CD14-positive monocyte (primary cell): Measurements from ENCODE around the gene USP11. TPM values are rescaled to one million over a fixed set of nuclear protein-coding genes. Genes with fewer than 3 reads are reported as not detected.

Source experiments
- DNase-seq, 3 donors: peaks; one replicate each; pipeline ENCODE4 v3.0.0-alpha.2; 2011 to 2022
- H2AFZ ChIP-seq: 2 replicates; pipeline ENCODE4 v1.6.0; 2012; ENCODE audit warnings: mild to moderate bottlenecking, low read depth, low read length, inconsistent platforms; ENCODE audit not compliant: insufficient read depth, poor library complexity, severe bottlenecking
- H3K27ac ChIP-seq, 2 donors: 1 replicate in 1 of 2; 2 replicates in 1 of 2; pipeline ENCODE4 v1.5.1; 2012 to 2013; ENCODE audit warnings: low read length in 2 of 2, control low read depth in 1 of 2, inconsistent platforms in 1 of 2, low read depth in 1 of 2, mild to moderate bottlenecking in 1 of 2
- H3K27me3 ChIP-seq, 2 donors: one replicate each; pipeline versions ENCODE4 v1.6.0 to v1.6.1; 2011 to 2013; ENCODE audit warnings: low read length in 2 of 2; ENCODE audit not compliant: control insufficient read depth in 2 of 2, insufficient read depth in 2 of 2
- H3K36me3 ChIP-seq, 2 donors: replicated peaks in 1 of 2; 1 replicate in 1 of 2; 2 replicates in 1 of 2; pipeline versions ENCODE4 v1.5.1 to v1.6.1; 2012 to 2013; ENCODE audit warnings: low read length in 2 of 2, control low read depth in 1 of 2, inconsistent platforms in 1 of 2, mild to moderate bottlenecking in 1 of 2; ENCODE audit not compliant: insufficient read depth in 2 of 2, control insufficient read depth in 1 of 2
- H3K4me1 ChIP-seq, 2 donors: 1 replicate in 1 of 2; 2 replicates in 1 of 2; pipeline versions ENCODE4 v1.5.1 to v1.6.1; 2012 to 2013; ENCODE audit warnings: low read length in 2 of 2, control low read depth in 1 of 2, inconsistent platforms in 1 of 2, mild to moderate bottlenecking in 1 of 2, moderate library complexity in 1 of 2; ENCODE audit not compliant: insufficient read depth in 2 of 2, control insufficient read depth in 1 of 2
- H3K4me2 ChIP-seq: replicated peaks from 2 replicates; pipeline ENCODE3; 2012; ENCODE audit warnings: low read length, moderate library complexity, mild to moderate bottlenecking; ENCODE audit not compliant: poor library complexity, severe bottlenecking; ENCODE audit errors: extremely low read depth
- H3K4me3 ChIP-seq, 3 experiments: fragments of 200-600 bp in 1 of 3; sonication (generic) in 1 of 3; replicated peaks in 1 of 3; 1 replicate in 2 of 3; 2 replicates in 1 of 3; pipeline ENCODE4 v1.5.1; 2011 to 2013; ENCODE audit warnings: low read length in 3 of 3, mild to moderate bottlenecking in 3 of 3, control low read depth in 2 of 3, low read depth in 2 of 3, inconsistent platforms in 1 of 3, moderate library complexity in 1 of 3
- H3K79me2 ChIP-seq: 2 replicates; pipeline ENCODE4 v1.6.0; 2012; ENCODE audit warnings: mild to moderate bottlenecking, control low read depth, inconsistent platforms, low read length, moderate library complexity; ENCODE audit not compliant: insufficient read depth
- H3K9ac ChIP-seq: 2 replicates; pipeline ENCODE4 v1.6.0; 2017; ENCODE audit warnings: low read length, mild to moderate bottlenecking; ENCODE audit not compliant: insufficient read depth, poor library complexity, severe bottlenecking
- H3K9me3 ChIP-seq, 2 donors: replicated peaks in 1 of 2; 1 replicate in 1 of 2; 2 replicates in 1 of 2; pipeline versions ENCODE4 v1.5.1 to v1.6.1; 2012 to 2013; ENCODE audit warnings: low read length in 2 of 2, control low read depth in 1 of 2; ENCODE audit not compliant: control insufficient read depth in 1 of 2, insufficient read depth in 1 of 2
- H4K20me1 ChIP-seq: 2 replicates; pipeline ENCODE4 v1.6.0; 2012; ENCODE audit warnings: mild to moderate bottlenecking, low read length, control low read depth, moderate library complexity; ENCODE audit not compliant: insufficient read depth
- H3K27ac Mint-ChIP-seq, 7 donors: one replicate each; pipeline ENCODE4 v1.8.0; 2020; ENCODE audit warnings: mild to moderate bottlenecking in 7 of 7, mixed read lengths in 7 of 7, moderate library complexity in 6 of 7, inconsistent platforms in 2 of 7
- H3K27me3 Mint-ChIP-seq, 3 donors: one replicate each; pipeline ENCODE4 v1.8.0; 2021 to 2022; ENCODE audit warnings: low read depth in 3 of 3, mild to moderate bottlenecking in 3 of 3, mixed read lengths in 3 of 3, moderate library complexity in 3 of 3, inconsistent platforms in 1 of 3
- H3K36me3 Mint-ChIP-seq, 2 donors: one replicate each; pipeline ENCODE4 v1.8.0; 2020; ENCODE audit warnings: mixed read lengths in 2 of 2, inconsistent platforms in 1 of 2, mild to moderate bottlenecking in 1 of 2
- H3K4me1 Mint-ChIP-seq: one replicate; pipeline ENCODE4 v1.8.0; 2020; ENCODE audit warnings: mild to moderate bottlenecking, mixed read lengths
- H3K4me3 Mint-ChIP-seq, 2 donors: one replicate each; pipeline ENCODE4 v1.8.0; 2020; ENCODE audit warnings: mild to moderate bottlenecking in 2 of 2, mixed read lengths in 2 of 2, moderate library complexity in 1 of 2
- H3K9me3 Mint-ChIP-seq, 7 donors: one replicate each; pipeline ENCODE4 v1.8.0; 2020 to 2022; ENCODE audit warnings: mixed read lengths in 7 of 7, mild to moderate bottlenecking in 6 of 7, moderate library complexity in 6 of 7, inconsistent platforms in 2 of 7
- CTCF ChIP-seq: fragments of 200-600 bp; IDR thresholded peaks from one replicate; pipeline ENCODE4 v1.8.0; 2022; ENCODE audit warnings: antibody characterized with exemption, mild to moderate bottlenecking
- WGBS: methylation state at CpG from one replicate; pipeline ENCODE4 v1.1.5; 2013; ENCODE audit warnings: missing lambda C conversion rate; ENCODE audit not compliant: insufficient coverage; 5-methylcytosine and 5-hydroxymethylcytosine counted together
- intact Hi-C, 2 donors: fragments of 100-400 bp; cut with micrococcal nuclease; formaldehyde crosslinking; loops; one replicate each; pipeline versions ENCODE4 v1.15.0 to v1.15.1; 2023
- polyA plus RNA-seq, 3 donors: library from polyadenylated mRNA; depleted of rRNA in 1 of 3; unstranded in 2 of 3; stranded (reverse) in 1 of 3; fragments of 300-500 nt in 2 of 3; fragments of >200 nt in 1 of 3; fragmentation: Illumina TruSeq in 2 of 3; gene quantifications; 1 replicate in 2 of 3; 2 replicates in 1 of 3; pipeline ENCODE4 v1.2.3, GENCODE V29; 2012 to 2021

Gene USP11
- polyA plus RNA-seq, 3 donors, result 6.7 to 9.7 (median 8.8) TPM

DNA sequence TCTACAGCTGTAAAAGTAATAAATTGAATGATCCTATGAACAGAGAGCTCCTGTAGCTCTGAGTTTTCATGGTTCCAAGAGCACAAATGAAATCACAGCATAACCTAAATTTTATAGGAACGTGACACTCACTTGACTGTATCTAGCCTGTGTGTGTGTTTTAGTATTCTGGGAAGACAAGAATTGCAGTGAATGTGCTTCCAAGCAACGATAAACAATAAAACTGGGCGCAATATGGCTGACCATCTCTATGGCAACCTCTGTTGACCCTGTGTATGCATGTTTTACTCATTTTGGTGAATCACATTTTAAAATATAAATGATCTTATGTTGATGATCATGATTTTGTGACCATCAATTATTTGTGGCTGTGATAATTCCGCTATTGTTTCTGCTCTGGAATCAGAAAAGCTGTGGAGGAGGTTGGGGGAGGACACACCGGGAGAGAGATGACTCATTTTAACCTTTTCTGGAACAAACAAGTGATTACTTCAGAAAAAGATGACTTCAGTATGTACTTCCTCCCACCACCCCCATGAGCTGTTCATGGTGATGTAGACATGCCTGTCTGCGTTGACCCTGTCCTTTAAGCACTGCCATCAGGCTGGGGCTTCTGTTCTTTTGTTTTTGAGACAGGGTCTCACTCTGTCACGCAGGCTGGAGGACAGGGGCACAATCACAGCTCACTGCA, 31.8 kb downstream of the USP11 start:
- peak overlapping the region in 2 of 7 donors; percentile 43 to 58 for H3K27ac Mint-ChIP-seq
- WGBS, result no CpG with 5 or more reads among the region's 7 CpGs
- H3K9me3 Mint-ChIP-seq, result peaks cover 0 to 3% (median 0%) of the 10 kb centered on the region in 7 donors
- H3K27me3 Mint-ChIP-seq, result peaks cover 0 to 47% (median 2%) of the 10 kb centered on the region in 3 donors
- peaks cover 4 to 6% of the 10 kb centered on the region in 2 donors for H3K4me1 ChIP-seq
- intact Hi-C loops, result no loop called here
- no peaks in the 10 kb centered on the region for H3K79me2 ChIP-seq
- H3K36me3 ChIP-seq, result no peaks in the 10 kb centered on the region
- peaks cover 9% of the 10 kb centered on the region for H3K4me1 Mint-ChIP-seq
- no peak overlapping the region for H3K9ac ChIP-seq
- H4K20me1 ChIP-seq, result no peaks in the 10 kb centered on the region
- H3K4me3 Mint-ChIP-seq, result no peak overlapping the region
- TF ChIP-seq CTCF, result no peak
- no peak overlapping the region for H3K4me3 ChIP-seq
- peaks cover 0 to 2% of the 10 kb centered on the region in 2 donors for H3K27me3 ChIP-seq
- H3K4me2 ChIP-seq, result no peak overlapping the region
- no peaks in the 10 kb centered on the region for H3K36me3 Mint-ChIP-seq
- no peak overlapping the region for H2AFZ ChIP-seq
- no peak overlapping the region for H3K27ac ChIP-seq
- DNase-seq, result peak; percentile 8 to 37 (median 13)
- H3K9me3 ChIP-seq, result no peaks in the 10 kb centered on the region

GRCh38 chrX:47266643-47267042, 33.8 kb downstream of the USP11 start:
- Histone ChIP-seq H3K4me1 (peaks cover 6 to 12% of the 10 kb centered on the region in 2 donors), H3K9ac (no peak overlapping the region), H3K4me2 (no peak overlapping the region), H3K9me3 (no peaks in the 10 kb centered on the region), H3K4me3 (no peak overlapping the region), H3K36me3 (no peaks in the 10 kb centered on the region), H2AFZ (no peak overlapping the region), H3K27ac (no peak overlapping the region), H3K27me3 (peaks cover 0 to 2% of the 10 kb centered on the region in 2 donors), H4K20me1 (no peaks in the 10 kb centered on the region), H3K79me2 (no peaks in the 10 kb centered on the region)
- Mint-ChIP-seq H3K4me3 (no peak overlapping the region), H3K27ac (no peak overlapping the region), H3K4me1 (peaks cover 12% of the 10 kb centered on the region), H3K9me3 (peaks cover 0 to 3% (median 0%) of the 10 kb centered on the region in 7 donors), H3K27me3 (peaks cover 0 to 48% (median 2%) of the 10 kb centered on the region in 3 donors), H3K36me3 (no peaks in the 10 kb centered on the region)
- no peak for DNase-seq
- intact Hi-C loops, result no loop called here
- TF ChIP-seq CTCF, result no peak
- WGBS, result 100% methylated on average over 1 of the region's 7 CpGs
